GM19099 (cell line): ENCODE results near the gene DCLK2.

Source experiments
- POLR2A ChIP-seq: IDR thresholded peaks from 3 replicates; pipeline ENCODE4 v1.6.1; 2011; ENCODE audit warnings: low read depth; ENCODE audit not compliant: insufficient read length; ENCODE audit errors: extremely low read depth

Gene DCLK2

DNA sequence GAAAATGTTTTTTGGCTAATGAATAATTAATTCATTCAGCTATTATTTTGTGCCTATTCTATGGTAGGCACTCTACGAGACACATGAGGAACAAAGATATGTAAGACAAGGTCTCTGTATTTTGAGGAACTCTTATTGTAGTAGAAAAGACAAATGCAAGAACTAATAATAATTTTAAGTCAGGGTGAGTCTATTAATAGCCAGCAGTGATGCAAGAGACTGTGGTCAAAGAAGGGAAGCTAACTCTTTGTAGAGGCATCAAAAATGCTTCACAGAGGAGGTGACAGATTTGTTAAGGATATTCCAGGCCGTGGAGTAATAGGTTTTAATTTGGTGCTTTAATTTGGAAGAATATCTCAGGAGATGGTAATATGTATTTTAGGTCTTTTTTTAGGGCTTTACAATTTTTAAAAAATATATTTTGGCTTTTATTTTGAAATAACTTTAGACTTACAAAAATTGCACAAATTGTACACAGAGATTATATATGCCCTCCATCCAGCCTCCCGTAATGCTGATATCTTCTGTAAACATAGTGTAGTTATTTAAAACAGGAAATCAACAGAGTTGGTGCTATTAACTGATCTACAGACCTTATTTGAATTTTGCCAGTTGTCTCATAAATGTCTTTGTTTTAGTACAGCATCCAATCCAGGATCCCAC lies 48.1 kb downstream of the DCLK2 start:
- no peak for TF ChIP-seq POLR2A

- no peak for TF ChIP-seq POLR2A
Observed at GRCh38 chr4:150126864-150127203, 48.6 kb downstream of the DCLK2 start.

GRCh38 chr4:150127757-150128156 lies 49.5 kb downstream of the DCLK2 start:
- no peak for TF ChIP-seq POLR2A

- no peak for TF ChIP-seq POLR2A
Observed at GRCh38 chr4:150130933-150131332, 52.7 kb downstream of the DCLK2 start.

- no peak for TF ChIP-seq POLR2A
Observed at GRCh38 chr4:150131581-150132228, 53.5 kb downstream of the DCLK2 start.

- TF ChIP-seq POLR2A, result no peak
Observed at GRCh38 chr4:150133605-150134004, 55.4 kb downstream of the DCLK2 start.

- no peak for TF ChIP-seq POLR2A
Observed at GRCh38 chr4:150135134-150135772, 57.0 kb downstream of the DCLK2 start.

DNA sequence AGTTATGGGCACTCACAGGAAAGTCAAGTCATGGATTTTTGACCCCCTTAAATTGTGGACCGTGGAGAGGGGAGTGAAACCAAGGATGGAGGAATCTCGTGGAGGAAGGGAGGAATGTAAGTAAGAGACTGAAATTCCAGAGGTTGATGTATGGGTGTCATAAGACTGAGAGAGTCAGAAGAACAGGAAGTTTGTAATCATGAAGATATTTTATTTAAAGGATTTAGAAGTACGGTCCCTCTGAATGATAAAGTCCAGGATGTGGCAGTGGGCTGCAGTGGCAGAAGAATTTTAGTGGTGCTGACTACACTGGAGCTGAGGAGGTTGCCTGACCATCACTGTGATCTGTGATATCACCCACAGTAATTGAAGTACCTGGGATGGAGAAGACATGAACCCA lies 57.8 kb downstream of the DCLK2 start:
- no peak for TF ChIP-seq POLR2A

DNA sequence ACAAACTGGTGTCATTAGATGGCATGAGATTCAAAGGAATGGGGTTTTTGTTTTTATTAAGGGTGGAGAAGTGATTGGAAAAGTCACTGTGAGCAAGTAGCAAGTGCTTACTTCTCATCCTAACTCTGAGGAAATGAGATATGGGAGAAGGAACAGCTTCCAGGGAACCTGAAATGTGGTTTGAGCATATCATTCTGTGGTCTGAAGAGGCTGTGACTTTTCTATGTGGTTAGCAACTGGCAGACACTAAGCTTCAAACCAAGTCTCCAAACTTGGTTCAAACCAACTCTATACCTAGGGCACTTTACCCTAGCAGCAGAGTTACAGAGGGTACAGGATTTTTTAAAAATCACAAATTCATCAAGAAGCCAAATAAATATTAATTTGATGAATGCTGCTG lies 58.2 kb downstream of the DCLK2 start:
- TF ChIP-seq POLR2A, result no peak

- TF ChIP-seq POLR2A, result no peak
Observed at GRCh38 chr4:150139297-150139865, 61.1 kb downstream of the DCLK2 start.

DNA sequence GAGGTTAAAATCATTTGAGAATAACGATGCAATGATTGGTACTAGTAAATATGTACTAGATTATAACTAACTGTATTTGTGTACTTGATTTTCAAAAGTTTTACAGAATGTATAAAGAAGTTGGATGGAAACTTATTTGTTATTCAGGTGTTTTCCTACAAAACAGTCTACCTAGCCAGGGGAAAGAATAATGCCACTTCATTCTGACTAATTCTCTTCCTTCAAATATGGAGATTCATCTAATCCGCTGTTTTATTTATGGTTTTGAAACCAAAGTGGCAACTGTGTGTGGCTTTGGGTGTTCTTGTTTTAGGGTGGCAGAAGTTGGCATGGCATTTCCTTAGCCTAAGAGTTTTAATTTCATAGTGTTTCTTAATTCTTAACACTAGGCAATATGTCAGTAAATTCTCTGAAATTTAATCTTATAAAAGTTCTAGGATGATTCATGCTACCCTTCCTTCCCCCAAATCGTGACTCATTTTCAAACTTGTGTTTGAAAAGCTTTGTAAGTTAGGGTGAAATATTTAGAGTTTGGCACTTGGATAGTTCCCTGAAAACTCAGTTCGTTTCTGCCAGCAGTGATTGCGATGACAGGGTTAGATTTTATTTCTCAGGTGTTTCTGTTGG lies 62.6 kb downstream of the DCLK2 start:
- no peak for TF ChIP-seq POLR2A

GRCh38 chr4:150141756-150142155 lies 63.5 kb downstream of the DCLK2 start:
- TF ChIP-seq POLR2A, result no peak

DNA sequence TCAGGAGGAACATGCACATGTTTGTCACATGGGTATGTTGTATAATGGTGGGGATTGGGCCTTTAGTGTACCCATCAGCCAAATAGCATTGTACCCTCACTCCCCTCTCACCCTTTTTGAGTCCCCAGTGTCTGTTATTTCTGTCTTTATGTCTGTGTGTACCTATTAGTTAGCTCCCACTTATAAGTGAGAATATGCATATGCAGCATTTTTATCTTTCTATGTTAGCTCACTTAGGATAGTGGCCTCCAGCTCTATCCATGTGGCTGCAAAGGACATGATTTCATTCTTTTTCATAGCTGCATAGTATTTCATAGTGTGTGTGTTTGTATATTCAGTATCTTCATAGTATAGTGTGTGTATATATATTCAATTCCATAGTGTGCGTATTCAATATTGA lies 64.6 kb downstream of the DCLK2 start:
- TF ChIP-seq POLR2A, result no peak

DNA sequence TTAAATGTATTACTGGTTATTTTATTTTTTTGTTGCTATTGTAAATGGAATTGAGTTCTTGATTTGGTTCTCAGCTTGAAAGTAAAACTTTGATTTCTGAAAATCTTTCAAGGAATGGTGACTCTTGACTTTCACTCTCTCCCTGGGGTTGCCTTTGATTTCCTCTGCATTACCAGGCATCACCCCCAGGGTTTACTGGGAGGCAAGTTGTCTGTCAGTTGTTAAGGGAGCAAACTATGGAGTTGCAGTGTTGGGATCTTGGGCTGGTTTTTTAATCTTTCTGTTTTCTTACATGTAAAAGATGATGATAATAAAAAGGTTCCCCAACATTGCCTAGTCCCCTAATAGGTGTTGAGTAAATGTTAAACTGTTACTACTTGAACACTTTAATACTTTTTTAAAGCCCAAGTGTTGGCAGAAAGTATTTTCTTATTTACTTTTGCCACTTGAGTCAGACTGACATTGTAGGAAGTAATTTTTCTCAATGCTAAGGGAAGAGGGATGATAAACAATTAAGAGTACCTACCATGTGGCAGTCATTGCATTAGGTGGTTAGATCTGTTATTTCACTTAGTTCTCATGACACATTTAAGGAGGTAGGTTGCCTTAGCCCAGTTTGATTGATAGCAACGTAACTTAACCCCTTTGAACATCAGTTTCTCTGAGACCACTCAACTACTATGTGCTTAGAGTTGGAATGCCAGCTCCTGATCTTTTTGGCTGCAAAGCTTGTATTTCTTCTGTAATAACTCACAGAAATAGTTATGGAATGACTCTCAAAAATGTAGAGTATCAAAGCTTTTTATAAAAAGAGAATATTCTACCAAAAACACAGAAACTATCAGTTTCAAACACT lies 67.1 kb downstream of the DCLK2 start:
- no peak for TF ChIP-seq POLR2A

DNA sequence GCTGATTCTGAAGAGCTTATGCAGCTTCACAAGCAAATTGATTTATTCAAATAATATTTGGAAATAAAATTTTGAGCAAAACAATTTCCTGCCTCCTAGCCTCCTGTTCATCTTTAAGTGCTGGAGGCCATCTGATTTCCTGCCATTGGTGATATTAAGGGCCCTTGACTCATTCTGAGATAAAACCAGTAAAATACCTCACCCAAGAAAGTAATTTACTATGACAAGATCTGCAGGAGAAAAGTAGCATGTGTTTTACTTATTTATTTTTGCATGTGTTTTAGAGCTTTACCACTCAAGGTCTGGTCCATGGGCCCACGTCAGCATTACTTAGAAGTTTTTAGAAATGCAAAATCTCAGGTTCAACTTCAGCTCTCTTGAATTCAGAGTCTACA lies 67.7 kb downstream of the DCLK2 start:
- no peak for TF ChIP-seq POLR2A
